ENCODE measurements around the gene SEMA4F. TPM values are rescaled to one million over a fixed set of nuclear protein-coding genes. Genes with fewer than 3 reads are reported as not detected.

SEMA4F gene
- total and polyA plus RNA-seq, 3 donors from 2014 or later, result 9.1 to 14.3 (median 13.3) TPM

DNA sequence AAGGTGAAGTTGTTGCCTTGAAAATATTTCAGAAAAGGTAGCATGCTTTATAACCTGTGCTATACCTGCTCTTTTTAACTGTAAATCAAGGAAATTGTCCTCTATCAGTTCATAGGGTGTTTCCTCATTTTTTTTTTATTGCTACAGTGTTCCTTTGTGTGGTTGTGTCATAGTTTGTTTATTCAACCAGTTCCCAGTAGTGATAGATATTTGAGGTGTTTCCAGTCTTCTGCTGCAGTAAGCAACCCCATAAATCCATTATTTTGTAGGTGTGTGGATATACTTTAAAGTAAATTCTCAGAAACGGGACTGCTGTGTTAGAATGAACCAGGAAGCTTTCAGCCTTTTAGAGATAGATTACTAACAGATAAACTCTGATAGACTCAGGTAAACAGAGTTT lies 39.6 kb downstream of the SEMA4F start:
- Histone ChIP-seq H3K36me3 (ENCODE audit: low read depth, missing control alignments) (no peaks in the 10 kb centered on the region), H3K4me3 (no peak overlapping the region), H3K27ac (no peak overlapping the region), H3K4me1 (no peaks in the 10 kb centered on the region), H3K27me3 (no peaks in the 10 kb centered on the region), H3K9me3 (no peaks in the 10 kb centered on the region)
- DNase-seq, result no peak
- TF ChIP-seq, protein P1, sequence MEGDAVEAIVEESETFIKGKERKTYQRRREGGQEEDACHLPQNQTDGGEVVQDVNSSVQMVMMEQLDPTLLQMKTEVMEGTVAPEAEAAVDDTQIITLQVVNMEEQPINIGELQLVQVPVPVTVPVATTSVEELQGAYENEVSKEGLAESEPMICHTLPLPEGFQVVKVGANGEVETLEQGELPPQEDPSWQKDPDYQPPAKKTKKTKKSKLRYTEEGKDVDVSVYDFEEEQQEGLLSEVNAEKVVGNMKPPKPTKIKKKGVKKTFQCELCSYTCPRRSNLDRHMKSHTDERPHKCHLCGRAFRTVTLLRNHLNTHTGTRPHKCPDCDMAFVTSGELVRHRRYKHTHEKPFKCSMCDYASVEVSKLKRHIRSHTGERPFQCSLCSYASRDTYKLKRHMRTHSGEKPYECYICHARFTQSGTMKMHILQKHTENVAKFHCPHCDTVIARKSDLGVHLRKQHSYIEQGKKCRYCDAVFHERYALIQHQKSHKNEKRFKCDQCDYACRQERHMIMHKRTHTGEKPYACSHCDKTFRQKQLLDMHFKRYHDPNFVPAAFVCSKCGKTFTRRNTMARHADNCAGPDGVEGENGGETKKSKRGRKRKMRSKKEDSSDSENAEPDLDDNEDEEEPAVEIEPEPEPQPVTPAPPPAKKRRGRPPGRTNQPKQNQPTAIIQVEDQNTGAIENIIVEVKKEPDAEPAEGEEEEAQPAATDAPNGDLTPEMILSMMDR (IDR thresholded peaks at IDR 0.05), result no peak
- TF ChIP-seq POLR2A (IDR thresholded peaks at IDR 0.05), result no peak
- intact Hi-C loops (cut with DNase I; ENCODE audit: low total_unique reads), result no loop called here
- 83 to 92% methylated on average over 1 of the region's 1 CpG for WGBS, 2 donors

DNA sequence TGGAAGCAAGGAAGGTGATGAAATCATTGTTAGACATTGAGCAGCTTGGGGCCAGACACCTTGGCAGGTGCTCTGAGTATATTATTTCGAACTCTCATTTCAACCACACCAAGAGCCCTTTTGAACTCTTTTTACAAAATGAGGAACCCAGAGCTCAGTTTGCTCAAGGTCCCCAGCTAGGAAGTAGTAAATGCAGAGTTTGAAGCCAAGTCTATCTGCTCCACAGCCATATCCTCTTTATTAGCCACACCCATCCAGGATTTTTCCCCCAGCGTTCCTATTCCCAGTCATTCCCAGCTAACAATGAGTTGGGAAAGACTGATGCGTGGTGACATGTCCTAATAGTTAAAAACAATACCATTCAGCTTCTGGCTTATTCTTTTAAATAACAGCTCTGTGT lies 40.2 kb downstream of the SEMA4F start:
- Histone ChIP-seq H3K9me3 (no peaks in the 10 kb centered on the region), H3K4me3 (no peak overlapping the region), H3K27ac (no peak overlapping the region), H3K36me3 (ENCODE audit: low read depth, missing control alignments) (no peaks in the 10 kb centered on the region), H3K27me3 (no peaks in the 10 kb centered on the region), H3K4me1 (no peaks in the 10 kb centered on the region)
- TF ChIP-seq POLR2A (IDR thresholded peaks at IDR 0.05), result no peak
- TF ChIP-seq, protein P1 (IDR thresholded peaks at IDR 0.05), result no peak
- intact Hi-C loops (cut with DNase I; ENCODE audit: low total_unique reads), result no loop called here
- 84 to 86% methylated on average over 3 of the region's 3 CpGs for WGBS, 2 donors
- DNase-seq, result no peak

DNA sequence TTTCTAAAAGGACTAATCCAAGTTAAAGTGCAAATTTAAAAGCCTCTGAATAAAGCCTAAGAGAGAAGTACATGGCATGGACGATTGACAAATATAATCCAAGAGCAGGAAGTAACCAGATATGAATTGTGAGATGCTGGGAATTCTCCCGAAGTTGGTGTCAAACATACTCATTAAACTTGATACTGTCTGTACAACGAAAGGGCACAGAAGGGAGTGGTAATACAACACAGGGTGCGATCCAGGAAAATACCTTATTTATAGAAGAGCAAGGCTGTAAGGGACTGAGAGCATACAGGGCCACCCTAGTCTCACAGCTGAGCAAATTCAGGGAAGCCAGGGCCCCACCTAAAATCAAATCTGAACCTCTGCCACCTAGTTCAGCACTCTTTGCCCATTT lies 41.6 kb downstream of the SEMA4F start:
- Histone ChIP-seq H3K27me3 (no peaks in the 10 kb centered on the region), H3K9me3 (no peaks in the 10 kb centered on the region), H3K4me3 (no peak overlapping the region), H3K27ac (no peak overlapping the region), H3K36me3 (ENCODE audit: low read depth, missing control alignments) (no peaks in the 10 kb centered on the region), H3K4me1 (no peaks in the 10 kb centered on the region)
- no peak for DNase-seq
- intact Hi-C loops (cut with DNase I; ENCODE audit: low total_unique reads), result no loop called here
- TF ChIP-seq, protein P1 (IDR thresholded peaks at IDR 0.05), result no peak
- TF ChIP-seq POLR2A (IDR thresholded peaks at IDR 0.05), result no peak
- WGBS, 2 donors, result 79 to 88% methylated on average over 4 of the region's 4 CpGs

DNA sequence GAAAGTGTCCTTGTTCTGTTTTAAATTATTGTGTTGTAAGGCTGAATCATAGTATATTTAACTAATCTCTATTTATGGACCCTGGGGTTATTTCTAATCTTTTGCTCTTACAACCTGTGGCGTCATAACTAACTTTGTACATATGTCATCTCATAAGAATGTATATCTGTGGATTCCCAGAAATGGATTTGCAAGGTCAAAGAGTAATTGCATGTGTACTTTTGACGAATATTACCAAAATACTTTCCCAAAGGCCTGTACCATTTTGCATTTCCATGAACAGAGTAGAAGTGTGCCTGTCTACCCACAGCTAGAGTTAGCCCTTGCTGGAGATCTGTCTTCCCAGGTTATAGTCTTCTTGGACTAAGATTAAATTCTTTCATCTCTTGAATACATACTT lies 42.8 kb downstream of the SEMA4F start:
- H3K9me3 ChIP-seq, result no peaks in the 10 kb centered on the region
- H3K4me1 ChIP-seq, result no peaks in the 10 kb centered on the region
- 84 to 86% methylated on average over 2 of the region's 2 CpGs for WGBS, 2 donors
- DNase-seq, result no peak
- no peak for TF ChIP-seq POLR2A (IDR thresholded peaks at IDR 0.05)
- TF ChIP-seq, protein P1 (IDR thresholded peaks at IDR 0.05), result no peak
- H3K36me3 ChIP-seq (ENCODE audit: low read depth, missing control alignments), result no peaks in the 10 kb centered on the region
- no peak overlapping the region for H3K4me3 ChIP-seq
- no peaks in the 10 kb centered on the region for H3K27me3 ChIP-seq
- H3K27ac ChIP-seq, result no peak overlapping the region
- intact Hi-C loops (cut with DNase I; ENCODE audit: low total_unique reads), result no loop called here

DNA sequence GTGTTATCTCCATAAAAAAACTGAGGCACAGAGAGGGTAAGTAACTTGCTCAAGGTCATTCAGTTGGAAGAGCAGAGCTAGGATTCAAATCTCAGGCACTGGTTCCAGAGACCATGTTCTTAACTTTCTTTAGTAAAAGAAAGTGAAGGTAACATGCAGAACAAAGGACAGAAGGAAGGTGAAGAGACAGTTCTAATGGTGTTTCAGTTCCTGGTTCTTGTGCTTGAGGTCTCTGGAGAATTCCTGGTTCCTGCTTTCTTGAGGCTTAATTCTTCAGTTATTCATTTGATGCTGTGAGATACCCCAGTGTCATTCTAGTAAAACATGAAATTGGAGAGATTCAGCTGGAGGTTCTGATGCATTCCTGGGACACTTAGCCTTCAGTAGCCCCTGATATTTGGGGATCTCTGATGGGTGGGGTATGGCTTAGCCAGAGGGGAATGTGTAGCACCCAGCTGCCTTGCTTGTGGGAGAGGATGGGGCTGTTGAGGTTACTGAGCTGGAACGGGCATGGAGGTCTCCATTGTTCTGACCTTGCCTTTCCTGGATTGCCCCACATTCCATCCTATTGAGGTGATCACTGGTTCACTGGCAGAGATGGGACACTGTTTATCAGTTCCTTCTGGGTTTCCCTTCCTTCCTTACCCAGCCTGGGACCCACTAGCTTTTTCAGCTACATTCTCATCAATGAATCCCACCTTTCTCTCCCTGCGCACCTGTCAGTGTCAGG lies 46.8 kb downstream of the SEMA4F start:
- H3K4me3 ChIP-seq, result no peak overlapping the region
- no peak for DNase-seq
- TF ChIP-seq, protein P1 (IDR thresholded peaks at IDR 0.05), result no peak
- no peak for TF ChIP-seq POLR2A (IDR thresholded peaks at IDR 0.05)
- H3K9me3 ChIP-seq, result no peaks in the 10 kb centered on the region
- no peaks in the 10 kb centered on the region for H3K27me3 ChIP-seq
- intact Hi-C loops (cut with DNase I; ENCODE audit: low total_unique reads), result no loop called here
- no peaks in the 10 kb centered on the region for H3K4me1 ChIP-seq
- H3K36me3 ChIP-seq (ENCODE audit: low read depth, missing control alignments), result no peaks in the 10 kb centered on the region
- H3K27ac ChIP-seq, result no peak overlapping the region
- 62 to 89% methylated on average over 2 of the region's 2 CpGs for WGBS, 2 donors
